CD4-positive, alpha-beta T cell treated with Interleukin-2 at 100 ng/mL for 4 hours (primary cell): Measurements from ENCODE around the gene ACE.
A peak's percentile ranks its signal among the peaks of the same experiment; 100 is the strongest.
"Not testable (repeated sequence)": the region's sequence is repeated elsewhere in the genome, so short reads cannot be mapped to it uniquely, and the experiment has no call there.

Experiments
- DNase-seq: peaks from one replicate; pipeline ENCODE4 v3.0.0-alpha.2; 2020; ENCODE audit warnings: low spot score

ACE gene

GRCh38 chr17:63444457-63444856 is 32.4 kb upstream of the ACE start:
- DNase-seq = no peak

GRCh38 chr17:63445065-63445464 is 31.8 kb upstream of the ACE start:
- DNase-seq = no peak

GRCh38 chr17:63445571-63445953 is 31.3 kb upstream of the ACE start:
- peak; percentile 73 for DNase-seq

GRCh38 chr17:63445954-63446752 is 30.7 kb upstream of the ACE start, which contains the start of gene CYB561:
Gene CYB561, minus strand, starts transcription at chr17:63446306. Its CDS starts 8,759 bp downstream, at chr17:63437547.
- peak; percentile 62 for DNase-seq

GRCh38 chr17:63446753-63447470 is 29.9 kb upstream of the ACE start:
- peak; percentile 38 for DNase-seq

GRCh38 chr17:63447471-63448009 is 29.3 kb upstream of the ACE start:
- no peak for DNase-seq

GRCh38 chr17:63448655-63449054 is 28.2 kb upstream of the ACE start:
- DNase-seq = no peak

- peak; percentile 26 for DNase-seq
These were observed 26.3 kb upstream of the ACE start for GRCh38 chr17:63450551-63450950.

- DNase-seq = no peak
These were observed 25.7 kb upstream of the ACE start for GRCh38 chr17:63451150-63451549.

- DNase-seq = no peak
These were observed 24.6 kb upstream of the ACE start for GRCh38 chr17:63452046-63452961.

GRCh38 chr17:63452962-63453551 is 23.8 kb upstream of the ACE start:
- DNase-seq = no peak

- not testable (repeated sequence) for DNase-seq
These were observed 22.5 kb upstream of the ACE start for GRCh38 chr17:63454357-63454756.

GRCh38 chr17:63454915-63455314 is 21.9 kb upstream of the ACE start:
- DNase-seq = no peak

GRCh38 chr17:63455417-63455816 is 21.4 kb upstream of the ACE start:
- DNase-seq = no peak

- no peak for DNase-seq
These were observed 18.4 kb upstream of the ACE start for GRCh38 chr17:63458478-63458877.

GRCh38 chr17:63460018-63460417 is 16.8 kb upstream of the ACE start:
- no peak for DNase-seq

- DNase-seq = no peak
These were observed 13.1 kb upstream of the ACE start for GRCh38 chr17:63463771-63464170.

GRCh38 chr17:63464691-63465236 is 12.1 kb upstream of the ACE start:
- DNase-seq = no peak

GRCh38 chr17:63468099-63468498 is 8.8 kb upstream of the ACE start:
- DNase-seq = not testable (repeated sequence)

GRCh38 chr17:63474174-63474573 is 2.7 kb upstream of the ACE start:
- no peak for DNase-seq
